GM12878 (cell line): Measurements from ENCODE around the gene SEC22C. TPM values are rescaled to one million over a fixed set of nuclear protein-coding genes. Genes with fewer than 3 reads are reported as not detected.

Source experiments
- ATAC-seq: fragments of 200-7000 bp; cut with Tn5 transposase; 3 replicates; pipeline ENCODE4 v1.9.1; 2020; ENCODE audit warnings: mild to moderate bottlenecking, moderate library complexity
- BruUV-seq: library from RNA; stranded (reverse); fragments of 400-500 nt; replicated peaks from 2 replicates; lab custom pipeline; 2021; lab: Mats Ljungman, UMichigan
- CTCF ChIA-PET: fragments of 300-600 bp; sonication (Branson Sonifier 250); formaldehyde crosslinking; extraction: SDS; loops from one replicate; lab custom pipeline; 2021; ENCODE audit warnings: inconsistent platforms; lab: Yijun Ruan, JAX
- POLR2A ChIA-PET: fragments of 350-600 bp; formaldehyde crosslinking; extraction: SDS; loops from one replicate; lab custom pipeline; 2021; ENCODE audit warnings: inconsistent platforms; lab: Charles Lee
- RAD21 ChIA-PET: fragments of 300-600 bp; sonication (Branson Sonifier 250); formaldehyde crosslinking; loops from one replicate; lab custom pipeline; 2023; ENCODE audit warnings: antibody characterized with exemption; ENCODE audit not compliant: unreplicated experiment; lab: Charles Lee
- SMC1A ChIA-PET: fragments of 300-600 bp; sonication (Branson Sonifier 250); formaldehyde crosslinking; loops from one replicate; lab custom pipeline; 2023; ENCODE audit not compliant: unreplicated experiment, uncharacterized antibody; lab: Charles Lee
- DNase-seq: peaks from one replicate; pipeline ENCODE4 v3.0.0-alpha.2; 2011; ENCODE audit warnings: low read depth, low spot score
- FAIRE-seq: peaks from 3 replicates; lab custom pipeline; 2011; peaks lifted over from hg19 to GRCh38; lab: Jason Lieb, UNC
- H2AFZ ChIP-seq: 2 replicates; pipeline ENCODE4 v1.6.0; 2011; ENCODE audit warnings: low read depth, low read length, control low read depth; ENCODE audit not compliant: control insufficient read depth
- H3K27ac ChIP-seq: 2 replicates; pipeline ENCODE4 v1.5.1; 2011; ENCODE audit warnings: control low read depth; ENCODE audit not compliant: control insufficient read depth, insufficient read depth
- H3K27me3 ChIP-seq, 2 experiments: replicated peaks in 1 of 2; 2 replicates each; pipeline versions ENCODE4 v1.6.0 to v1.6.1; 2011; ENCODE audit warnings: low read length in 1 of 2; ENCODE audit not compliant: control insufficient read depth in 2 of 2, insufficient read depth in 2 of 2
- H3K36me3 ChIP-seq, 2 experiments: 2 replicates each; pipeline ENCODE4 v1.5.1; 2011; ENCODE audit warnings: low read length in 1 of 2; ENCODE audit not compliant: control insufficient read depth in 2 of 2, insufficient read depth in 2 of 2
- H3K4me1 ChIP-seq: 2 replicates; pipeline ENCODE4 v1.6.1; 2011; ENCODE audit warnings: mild to moderate bottlenecking, low read length, moderate library complexity, mixed read lengths; ENCODE audit not compliant: control insufficient read depth, insufficient read depth
- H3K4me2 ChIP-seq: 2 replicates; pipeline ENCODE4 v1.6.0; 2011; ENCODE audit warnings: control low read depth; ENCODE audit not compliant: control insufficient read depth, insufficient read depth
- H3K4me3 ChIP-seq: fragments of 200-600 bp; sonication (generic); 2 replicates; pipeline ENCODE4 v1.5.1; 2016
- H3K79me2 ChIP-seq: 2 replicates; pipeline ENCODE4 v1.6.0; 2011; ENCODE audit warnings: low read length; ENCODE audit not compliant: control insufficient read depth, insufficient read depth
- H3K9ac ChIP-seq: 2 replicates; pipeline ENCODE4 v1.8.0; 2011; ENCODE audit warnings: low read length, control low read depth, mixed read lengths; ENCODE audit not compliant: control insufficient read depth, insufficient read depth
- H3K9me3 ChIP-seq: replicated peaks from 3 replicates; pipeline ENCODE4 v1.5.1; 2011; ENCODE audit warnings: mild to moderate bottlenecking, low read length; ENCODE audit not compliant: control insufficient read depth, insufficient read depth
- H4K20me1 ChIP-seq: 2 replicates; pipeline ENCODE4 v1.6.0; 2011; ENCODE audit not compliant: control insufficient read depth, insufficient read depth
- HDAC6 ChIP-seq: fragments of 200-600 bp; sonication (generic); IDR thresholded peaks from one replicate; pipeline ENCODE4 v1.8.0; 2017; ENCODE audit warnings: antibody characterized with exemption; ENCODE audit not compliant: unreplicated experiment
- NFYA ChIP-seq: IDR thresholded peaks from 2 replicates; pipeline ENCODE4 v1.6.1; 2011; ENCODE audit warnings: low read depth, mild to moderate bottlenecking, low read length, improper control_type of control experiment, borderline replicate concordance
- NR2C1 ChIP-seq: fragments of 450-650 bp; IDR thresholded peaks from 2 replicates; pipeline ENCODE4 v1.6.1; 2017; ENCODE audit warnings: antibody characterized with exemption, mild to moderate bottlenecking, moderate library complexity
- WGBS: methylation state at CpG from one replicate; pipeline ENCODE4 v1.1.6; 2016; ENCODE audit warnings: low lambda C conversion rate; ENCODE audit not compliant: insufficient replicate concordance, insufficient coverage; ENCODE audit errors: missing lambda C conversion rate; 5-methylcytosine and 5-hydroxymethylcytosine counted together
- in situ Hi-C: fragments of 300-500 bp; cut with MboI; formaldehyde crosslinking; loops from 9 replicates; pipeline ENCODE4 v1.14.3; 2018; ENCODE audit warnings: mixed read lengths
- intact Hi-C: fragments of 100-400 bp; cut with micrococcal nuclease; formaldehyde crosslinking; loops from one replicate; pipeline ENCODE4 v1.14.2; 2022; ENCODE audit not compliant: unreplicated experiment
- polyA plus RNA-seq, 11 experiments: library from polyadenylated mRNA; depleted of rRNA in 4 of 11; unstranded in 6 of 11; stranded (reverse) in 5 of 11; fragments of >200 nt; fragmentation: Nextera tagmentation in 4 of 11; fragmentation: Illumina TruSeq in 1 of 11; extraction: Ambion mirVana in 4 of 11; extraction: Trizol in 1 of 11; gene quantifications; 1 replicate in 1 of 11; 2 replicates in 10 of 11; pipeline versions ENCODE4 v1.2.1 to v1.2.3, GENCODE V29; 2011 to 2016; ENCODE audit warnings: inconsistent platforms in 2 of 11, missing spikeins in 2 of 11, low read depth in 1 of 11
- total RNA-seq, 4 experiments: library from RNA; depleted of rRNA in 3 of 4; stranded (reverse); fragments of >200 nt in 3 of 4; fragmentation: Illumina TruSeq in 1 of 4; extraction: Trizol in 1 of 4; gene quantifications; 2 replicates each; pipeline versions ENCODE4 v1.2.1 to v1.2.3, GENCODE V29; 2013 to 2021
- TF ChIP-seq, protein P1 (sequence below), 3 experiments: IDR thresholded peaks in 2 of 3; conservative IDR thresholded peaks in 1 of 3; 2 replicates each; pipeline ENCODE4 v1.5.1; 2011; ENCODE audit warnings: low read depth in 3 of 3, low read length in 3 of 3, mild to moderate bottlenecking in 3 of 3, control low read depth in 2 of 3, moderate library complexity in 2 of 3, inconsistent platforms in 1 of 3, mixed read lengths in 1 of 3; ENCODE audit not compliant: control insufficient read depth in 2 of 3, insufficient read depth in 1 of 3; ENCODE audit errors: extremely low read depth in 1 of 3
- TF ChIP-seq, protein P2 (sequence below): fragments of 450-650 bp; IDR thresholded peaks from 2 replicates; pipeline ENCODE4 v1.6.1; 2016; ENCODE audit warnings: mild to moderate bottlenecking
- TF ChIP-seq, protein P3 (sequence below): fragments of 150-350 bp; IDR thresholded peaks from 2 replicates; pipeline ENCODE4 v1.6.1; 2014; ENCODE audit warnings: mild to moderate bottlenecking, low read depth, low read length

SEC22C gene
- total and polyA plus RNA-seq, 10 of the 15 experiments (the other 5 are each of a cell fraction or from before 2014, with no cell fraction given), result 15.6 to 47.0 (median 39.1) TPM

DNA sequence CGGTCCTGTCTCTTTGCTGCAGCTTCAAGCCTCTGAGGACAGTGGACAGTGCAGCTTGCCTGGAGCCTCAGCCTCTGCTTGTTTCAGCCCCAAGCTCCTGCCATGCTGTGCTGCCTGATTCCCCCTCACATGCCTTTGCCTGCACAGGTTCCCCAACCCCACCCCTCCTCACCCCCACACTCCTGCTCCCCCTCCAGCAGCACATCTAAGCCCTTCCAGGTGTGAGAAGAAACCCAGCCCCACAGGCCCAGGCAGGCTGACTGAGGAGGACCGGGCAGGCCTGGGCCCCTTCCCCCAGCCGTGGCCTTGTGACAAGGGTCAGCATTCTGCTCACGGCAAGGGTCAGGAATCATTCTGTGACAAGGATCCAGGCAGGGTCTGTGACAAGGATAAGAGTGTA is 56.6 kb downstream of the SEC22C start:
- FAIRE-seq (no peak), ATAC-seq (no peak), DNase-seq (no peak)
- Histone ChIP-seq H2AFZ (no peak overlapping the region), H3K4me1 (no peaks in the 10 kb centered on the region), H3K27ac (no peak overlapping the region), H3K79me2 (no peaks in the 10 kb centered on the region), H3K9me3 (no peaks in the 10 kb centered on the region), H3K4me2 (no peak overlapping the region), H3K4me3 (no peak overlapping the region), H3K9ac (no peak overlapping the region), H3K27me3 (no peaks in the 10 kb centered on the region; a peak in 1 of 4 replicates), H3K36me3 (no peaks in the 10 kb centered on the region), H4K20me1 (no peaks in the 10 kb centered on the region)
- TF ChIP-seq, protein P1, sequence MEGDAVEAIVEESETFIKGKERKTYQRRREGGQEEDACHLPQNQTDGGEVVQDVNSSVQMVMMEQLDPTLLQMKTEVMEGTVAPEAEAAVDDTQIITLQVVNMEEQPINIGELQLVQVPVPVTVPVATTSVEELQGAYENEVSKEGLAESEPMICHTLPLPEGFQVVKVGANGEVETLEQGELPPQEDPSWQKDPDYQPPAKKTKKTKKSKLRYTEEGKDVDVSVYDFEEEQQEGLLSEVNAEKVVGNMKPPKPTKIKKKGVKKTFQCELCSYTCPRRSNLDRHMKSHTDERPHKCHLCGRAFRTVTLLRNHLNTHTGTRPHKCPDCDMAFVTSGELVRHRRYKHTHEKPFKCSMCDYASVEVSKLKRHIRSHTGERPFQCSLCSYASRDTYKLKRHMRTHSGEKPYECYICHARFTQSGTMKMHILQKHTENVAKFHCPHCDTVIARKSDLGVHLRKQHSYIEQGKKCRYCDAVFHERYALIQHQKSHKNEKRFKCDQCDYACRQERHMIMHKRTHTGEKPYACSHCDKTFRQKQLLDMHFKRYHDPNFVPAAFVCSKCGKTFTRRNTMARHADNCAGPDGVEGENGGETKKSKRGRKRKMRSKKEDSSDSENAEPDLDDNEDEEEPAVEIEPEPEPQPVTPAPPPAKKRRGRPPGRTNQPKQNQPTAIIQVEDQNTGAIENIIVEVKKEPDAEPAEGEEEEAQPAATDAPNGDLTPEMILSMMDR (IDR thresholded peaks at IDR 0.05 in 2 of 3, conservative IDR thresholded peaks at IDR 0.05 in 1 of 3; ENCODE audit: control insufficient read depth in 2 of 3, extremely low read depth in 1 of 3, insufficient read depth in 1 of 3, low read depth in 3 of 3, low read length in 3 of 3), result no peak
- TF ChIP-seq NFYA, result no peak
- no peak for TF ChIP-seq NR2C1
- TF ChIP-seq, protein P2, sequence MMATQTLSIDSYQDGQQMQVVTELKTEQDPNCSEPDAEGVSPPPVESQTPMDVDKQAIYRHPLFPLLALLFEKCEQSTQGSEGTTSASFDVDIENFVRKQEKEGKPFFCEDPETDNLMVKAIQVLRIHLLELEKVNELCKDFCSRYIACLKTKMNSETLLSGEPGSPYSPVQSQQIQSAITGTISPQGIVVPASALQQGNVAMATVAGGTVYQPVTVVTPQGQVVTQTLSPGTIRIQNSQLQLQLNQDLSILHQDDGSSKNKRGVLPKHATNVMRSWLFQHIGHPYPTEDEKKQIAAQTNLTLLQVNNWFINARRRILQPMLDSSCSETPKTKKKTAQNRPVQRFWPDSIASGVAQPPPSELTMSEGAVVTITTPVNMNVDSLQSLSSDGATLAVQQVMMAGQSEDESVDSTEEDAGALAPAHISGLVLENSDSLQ, result no peak
- no peak for TF ChIP-seq HDAC6
- TF ChIP-seq, protein P3, sequence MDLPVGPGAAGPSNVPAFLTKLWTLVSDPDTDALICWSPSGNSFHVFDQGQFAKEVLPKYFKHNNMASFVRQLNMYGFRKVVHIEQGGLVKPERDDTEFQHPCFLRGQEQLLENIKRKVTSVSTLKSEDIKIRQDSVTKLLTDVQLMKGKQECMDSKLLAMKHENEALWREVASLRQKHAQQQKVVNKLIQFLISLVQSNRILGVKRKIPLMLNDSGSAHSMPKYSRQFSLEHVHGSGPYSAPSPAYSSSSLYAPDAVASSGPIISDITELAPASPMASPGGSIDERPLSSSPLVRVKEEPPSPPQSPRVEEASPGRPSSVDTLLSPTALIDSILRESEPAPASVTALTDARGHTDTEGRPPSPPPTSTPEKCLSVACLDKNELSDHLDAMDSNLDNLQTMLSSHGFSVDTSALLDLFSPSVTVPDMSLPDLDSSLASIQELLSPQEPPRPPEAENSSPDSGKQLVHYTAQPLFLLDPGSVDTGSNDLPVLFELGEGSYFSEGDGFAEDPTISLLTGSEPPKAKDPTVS, result no peak
- POLR2A ChIA-PET, result no interaction called here
- WGBS, result 69% methylated on average over 4 of the region's 4 CpGs
- SMC1A ChIA-PET, result no interaction called here
- no TSS peak for BruUV-seq
- intact Hi-C loops (no loop called here), in situ Hi-C loops (no loop called here)
- RAD21 ChIA-PET, result no interaction called here
- CTCF ChIA-PET, result no interaction called here
